KOPT-K1 (cell line): ENCODE results near the gene CCNB3.

Experiments
- H3K27ac ChIP-seq: fragments of 200-600 bp; sonication (generic); 2 replicates; pipeline ENCODE4 v1.5.1; 2016; ENCODE audit warnings: antibody characterized with exemption, mild to moderate bottlenecking, low read depth, low read length; ENCODE audit not compliant: poor library complexity, severe bottlenecking
- H3K36me3 ChIP-seq: fragments of 200-600 bp; sonication (generic); 2 replicates; pipeline ENCODE4 v1.5.1; 2017; ENCODE audit warnings: antibody characterized with exemption, mild to moderate bottlenecking, low read length, moderate library complexity; ENCODE audit not compliant: insufficient read depth
- H3K9me3 ChIP-seq: fragments of 200-600 bp; sonication (generic); 2 replicates; pipeline ENCODE4 v1.5.1; 2017; ENCODE audit warnings: antibody characterized with exemption, low read length, mild to moderate bottlenecking; ENCODE audit not compliant: insufficient read depth, poor library complexity, severe bottlenecking

Gene CCNB3

GRCh38 chrX:50204364-50204899, at the start of gene CCNB3:
TSS of gene CCNB3 (plus strand) at chrX:50204765. CDS start at chrX:50285164, 80,399 bp downstream.
- Histone ChIP-seq H3K27ac (peak within 1 kb of the TSS; percentile 49), H3K9me3 (no peaks in the 10 kb centered on the region), H3K36me3 (no peaks in the 10 kb centered on the region)

DNA sequence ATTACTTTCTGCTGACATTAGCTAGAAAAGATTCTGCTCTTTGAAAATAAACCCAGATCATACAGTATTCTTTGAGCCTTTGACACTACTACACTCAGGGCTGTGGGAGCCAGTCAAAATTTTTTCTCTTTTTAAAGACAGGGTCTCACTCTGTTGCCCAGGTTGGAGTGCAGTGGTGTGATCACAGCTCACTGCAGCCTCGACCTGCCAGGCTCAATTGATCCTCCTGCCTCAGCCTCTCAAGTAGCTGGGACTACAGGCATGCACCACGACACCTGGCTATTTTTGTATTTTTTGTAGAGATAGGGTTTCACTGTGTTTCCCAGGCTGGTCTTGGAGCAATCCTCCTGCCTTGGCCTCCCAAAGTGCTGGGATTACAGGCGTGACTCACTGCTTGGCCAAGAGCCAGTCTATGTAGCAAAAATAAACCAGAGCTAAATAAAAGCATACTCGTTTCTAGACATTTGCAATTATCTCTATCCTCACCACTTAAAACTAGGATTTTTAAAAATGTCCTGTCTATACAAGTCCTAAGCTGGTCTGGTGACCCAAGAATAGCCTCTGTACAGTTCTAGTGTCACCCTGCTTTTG, 46.9 kb upstream of the CCNB3 start:
- no peaks in the 10 kb centered on the region for H3K36me3 ChIP-seq
- H3K27ac ChIP-seq, result no peak overlapping the region
- no peaks in the 10 kb centered on the region for H3K9me3 ChIP-seq

- no peak overlapping the region for H3K27ac ChIP-seq
Observed at GRCh38 chrX:50158593-50158992, 46.0 kb upstream of the CCNB3 start.

DNA sequence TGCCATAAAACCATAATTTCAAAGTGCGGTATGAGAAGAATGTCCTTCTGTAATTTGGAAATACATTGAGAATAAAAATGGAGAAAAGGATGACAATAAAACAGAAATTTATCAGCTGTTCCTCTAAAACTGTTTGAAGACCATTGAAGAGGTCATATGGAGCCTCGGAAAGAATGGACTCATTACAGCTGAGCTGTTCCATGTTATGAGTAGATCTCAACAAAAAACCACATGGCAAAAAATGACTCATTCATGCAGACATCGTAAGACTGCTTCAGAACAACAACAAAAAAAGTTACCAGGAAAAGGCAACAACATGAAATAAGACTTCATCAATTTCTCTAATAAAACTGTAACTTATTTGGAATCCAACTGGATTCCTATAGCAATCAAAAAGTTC, 43.4 kb upstream of the CCNB3 start:
- Histone ChIP-seq H3K9me3 (no peaks in the 10 kb centered on the region), H3K27ac (no peak overlapping the region), H3K36me3 (no peaks in the 10 kb centered on the region)

More at GRCh38 chrX:50158593-50158992, 46.0 kb upstream of the CCNB3 start:
- Histone ChIP-seq H3K36me3 (no peaks in the 10 kb centered on the region), H3K9me3 (no peaks in the 10 kb centered on the region)

DNA sequence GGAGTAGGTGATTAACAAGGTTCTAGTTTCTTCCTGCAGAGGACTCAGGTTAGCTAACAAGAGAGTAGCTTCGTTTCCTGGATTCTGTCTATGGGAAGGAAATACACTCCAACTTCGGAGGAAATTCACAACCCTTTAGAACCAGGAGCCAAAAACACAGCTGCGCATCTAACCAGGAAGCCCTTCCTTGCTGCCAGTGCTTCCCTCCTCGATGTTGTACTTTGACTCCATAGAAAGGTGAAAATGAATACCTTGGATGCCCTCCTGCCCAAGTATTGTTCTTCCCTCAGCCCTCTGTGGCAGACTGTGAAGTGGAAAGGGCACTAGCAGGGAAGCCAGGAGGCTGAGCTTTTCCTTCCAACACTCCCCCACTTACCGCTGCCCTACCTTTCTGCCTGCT, 38.8 kb upstream of the CCNB3 start:
- Histone ChIP-seq H3K9me3 (no peaks in the 10 kb centered on the region), H3K27ac (no peak overlapping the region), H3K36me3 (no peaks in the 10 kb centered on the region)

DNA sequence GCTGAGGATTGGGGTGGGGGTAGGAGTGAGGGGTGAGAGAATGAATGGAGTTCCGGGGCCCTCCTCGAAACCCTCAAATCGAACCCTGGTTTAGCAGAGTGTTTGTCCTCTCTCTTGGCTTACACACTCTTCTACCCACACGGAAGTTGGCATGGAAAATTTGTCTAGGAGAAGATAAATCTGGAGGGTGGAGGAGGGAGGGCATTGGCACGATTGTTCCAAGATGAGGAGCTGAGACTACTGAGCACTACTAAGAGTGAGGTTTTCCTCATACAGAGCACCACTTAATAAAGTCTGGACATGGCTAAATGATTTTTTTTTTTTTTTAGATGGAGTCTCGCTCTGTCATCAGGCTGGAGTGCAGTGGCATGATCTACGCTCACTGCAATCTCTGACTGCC, 37.2 kb upstream of the CCNB3 start:
- Histone ChIP-seq H3K36me3 (no peaks in the 10 kb centered on the region), H3K9me3 (no peaks in the 10 kb centered on the region), H3K27ac (no peak overlapping the region)

DNA sequence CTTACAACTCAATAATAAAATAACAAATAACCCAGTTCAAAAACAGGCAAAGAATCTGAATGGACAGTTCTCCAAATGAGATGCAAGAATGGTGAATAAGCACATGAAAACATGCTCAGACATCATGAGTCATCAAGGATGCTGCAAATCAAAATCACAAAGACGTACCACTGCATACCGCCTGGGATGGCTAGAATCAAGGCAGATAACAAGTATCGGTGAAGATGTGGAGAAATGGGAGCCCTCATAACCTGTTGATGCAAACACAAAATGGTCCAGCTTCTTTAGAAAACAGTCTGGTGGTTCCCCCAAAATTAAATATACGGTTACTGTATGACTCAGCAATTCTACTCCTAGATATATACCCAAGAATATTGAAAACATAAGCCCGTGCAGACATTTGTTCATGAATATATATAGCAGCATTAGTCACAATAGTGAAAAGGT, 36.3 kb upstream of the CCNB3 start:
- H3K9me3 ChIP-seq, result no peaks in the 10 kb centered on the region
- H3K36me3 ChIP-seq, result no peaks in the 10 kb centered on the region
- H3K27ac ChIP-seq, result no peak overlapping the region

GRCh38 chrX:50169717-50170116, 34.8 kb upstream of the CCNB3 start:
- no peaks in the 10 kb centered on the region for H3K36me3 ChIP-seq
- no peaks in the 10 kb centered on the region for H3K9me3 ChIP-seq
- no peak overlapping the region for H3K27ac ChIP-seq

DNA sequence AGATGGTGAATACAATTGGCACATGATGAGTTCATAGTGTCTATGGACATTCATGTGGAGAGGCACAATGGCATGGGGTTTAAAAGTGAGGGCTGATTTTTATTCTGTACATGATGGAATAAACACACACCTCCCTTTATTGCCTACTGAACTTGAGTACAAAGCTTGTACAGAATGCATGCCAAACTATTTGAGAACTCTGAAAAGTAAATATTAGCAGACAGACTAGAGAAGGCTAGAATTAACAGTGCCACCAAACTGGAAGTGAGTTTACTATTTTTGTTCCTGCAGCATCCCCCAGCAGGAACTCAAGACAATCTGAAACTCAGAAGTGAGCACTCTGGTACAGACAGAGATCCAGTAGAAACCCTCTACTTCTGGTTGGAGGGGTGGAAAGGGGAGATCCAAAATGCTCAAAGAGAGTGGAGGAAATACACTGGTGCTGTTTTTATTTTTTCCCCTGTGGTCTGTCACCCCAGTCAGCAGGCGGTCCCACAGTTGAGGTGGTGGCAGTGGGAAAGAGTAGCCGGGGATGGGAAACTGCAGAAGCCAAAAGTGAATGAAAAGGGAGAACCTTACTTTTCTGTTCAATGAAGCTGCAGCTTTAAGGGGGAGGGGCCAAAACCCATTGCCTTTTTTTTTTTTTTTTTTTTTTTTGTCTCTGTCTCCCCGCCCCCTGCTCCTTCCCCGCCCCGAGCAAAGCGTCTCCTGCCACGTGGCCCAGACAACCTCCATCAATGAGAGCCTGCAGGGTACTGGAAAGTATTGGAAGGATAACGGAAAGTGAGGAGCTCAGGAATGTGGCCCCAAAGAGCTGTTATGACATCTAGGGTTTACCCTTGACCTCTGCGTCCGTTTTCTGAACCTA, 24.3 kb upstream of the CCNB3 start:
- no peaks in the 10 kb centered on the region for H3K36me3 ChIP-seq
- no peak overlapping the region for H3K27ac ChIP-seq
- no peaks in the 10 kb centered on the region for H3K9me3 ChIP-seq

GRCh38 chrX:50183891-50184290, 20.7 kb upstream of the CCNB3 start:
- H3K36me3 ChIP-seq, result no peaks in the 10 kb centered on the region
- no peak overlapping the region for H3K27ac ChIP-seq
- H3K9me3 ChIP-seq, result no peaks in the 10 kb centered on the region

DNA sequence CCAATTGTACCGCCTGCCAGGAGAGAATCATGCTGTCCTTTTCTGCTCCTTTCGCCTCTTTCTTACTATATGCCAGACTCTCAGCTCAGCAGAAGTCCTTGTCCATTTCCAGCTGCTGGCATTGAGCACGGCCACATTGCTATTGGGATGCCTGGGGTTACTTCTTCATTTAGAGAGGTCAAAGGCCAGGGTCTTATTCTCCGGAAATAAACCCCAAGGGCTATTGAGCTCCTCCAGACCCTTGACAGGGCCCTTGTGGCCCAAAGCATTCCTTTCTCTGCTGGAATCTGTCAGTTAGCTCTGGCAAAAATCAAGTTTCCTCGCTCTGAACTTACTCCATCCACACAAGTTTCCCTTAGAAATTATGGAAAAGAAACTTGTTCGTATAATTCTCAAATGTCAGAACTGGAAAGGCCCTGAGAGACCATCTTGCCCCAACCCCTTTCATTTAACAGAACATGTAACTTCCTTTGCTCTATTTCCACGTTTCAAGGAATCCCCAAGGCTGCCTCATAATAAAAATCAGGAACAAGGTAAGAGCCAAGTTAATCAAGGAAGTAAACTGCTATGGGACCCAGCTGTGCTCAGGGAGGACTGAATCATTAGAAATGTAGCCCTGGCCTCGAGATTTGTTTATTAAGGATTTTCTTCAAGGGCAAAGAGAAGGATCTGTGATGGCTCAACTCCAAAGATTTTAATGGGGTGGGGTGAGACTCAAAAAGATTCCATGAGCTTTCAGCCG, 15.5 kb upstream of the CCNB3 start:
- no peaks in the 10 kb centered on the region for H3K36me3 ChIP-seq
- H3K9me3 ChIP-seq, result no peaks in the 10 kb centered on the region
- no peak overlapping the region for H3K27ac ChIP-seq

- H3K9me3 ChIP-seq, result no peaks in the 10 kb centered on the region
- no peaks in the 10 kb centered on the region for H3K36me3 ChIP-seq
- H3K27ac ChIP-seq, result no peak overlapping the region
Observed at GRCh38 chrX:50198348-50198747, 6.2 kb upstream of the CCNB3 start.

DNA sequence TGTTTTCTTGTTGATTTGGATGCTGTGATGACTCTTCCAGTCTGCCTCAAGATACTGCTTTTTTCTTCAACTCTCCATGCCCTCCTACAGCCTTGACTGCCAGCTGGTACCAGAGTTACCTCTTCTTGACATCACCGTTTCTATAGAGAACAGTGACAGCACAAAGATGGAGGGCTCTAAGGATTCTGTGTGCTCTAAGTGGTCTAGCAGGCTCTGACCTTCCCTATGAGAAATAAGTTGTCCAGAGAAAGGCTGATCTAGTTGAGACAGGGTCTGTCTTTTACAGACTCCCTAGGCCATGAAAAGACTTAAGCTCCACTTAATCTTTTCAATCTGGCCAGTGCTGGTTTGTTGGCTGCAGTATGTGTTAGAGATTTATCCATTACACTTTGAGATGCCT, 3.7 kb upstream of the CCNB3 start, which contains the start of gene AKAP4:
Gene AKAP4, minus strand, starts transcription at position 101 of the 400 bp plus-strand sequence. CDS start 118 bp downstream, outside the sequence.
- H3K27ac ChIP-seq, result no peak within 1 kb of the TSS
- H3K9me3 ChIP-seq, result no peaks in the 10 kb centered on the region
- H3K36me3 ChIP-seq, result no peaks in the 10 kb centered on the region

- no peaks in the 10 kb centered on the region for H3K9me3 ChIP-seq
- no peaks in the 10 kb centered on the region for H3K36me3 ChIP-seq
- H3K27ac ChIP-seq, result no peak overlapping the region
Observed at GRCh38 chrX:50202539-50202938, 2.0 kb upstream of the CCNB3 start.

- no peaks in the 10 kb centered on the region for H3K36me3 ChIP-seq
- no peak overlapping the region for H3K27ac ChIP-seq
- no peaks in the 10 kb centered on the region for H3K9me3 ChIP-seq
Observed at GRCh38 chrX:50206753-50207152, 2.2 kb downstream of the CCNB3 start.
